HUES48 (cell line): ENCODE data around the gene DAZAP1.

ENCODE experiments used
- H3K27ac ChIP-seq: one replicate; pipeline ENCODE4 v1.7.0; 2013; ENCODE audit warnings: low read depth, low read length, inconsistent platforms
- H3K27me3 ChIP-seq: 2 replicates; pipeline ENCODE4 v1.6.1; 2013; ENCODE audit warnings: mild to moderate bottlenecking, low read length; ENCODE audit not compliant: control insufficient read depth, insufficient read depth
- H3K36me3 ChIP-seq: 2 replicates; pipeline ENCODE4 v1.6.1; 2013; ENCODE audit warnings: low read length; ENCODE audit not compliant: control insufficient read depth, insufficient read depth
- H3K4me1 ChIP-seq: 2 replicates; pipeline ENCODE4 v1.6.1; 2013; ENCODE audit warnings: mild to moderate bottlenecking, low read length; ENCODE audit not compliant: control insufficient read depth, insufficient read depth
- H3K4me3 ChIP-seq: 2 replicates; pipeline ENCODE4 v1.5.1; 2013; ENCODE audit warnings: mild to moderate bottlenecking, low read depth, low read length
- H3K9ac ChIP-seq: 2 replicates; pipeline ENCODE4 v1.6.1; 2013; ENCODE audit warnings: mild to moderate bottlenecking, low read depth, low read length, moderate library complexity
- H3K9me3 ChIP-seq: 2 replicates; pipeline ENCODE4 v1.6.1; 2013; ENCODE audit warnings: low read length; ENCODE audit not compliant: control insufficient read depth, insufficient read depth

The DAZAP1 gene

DNA sequence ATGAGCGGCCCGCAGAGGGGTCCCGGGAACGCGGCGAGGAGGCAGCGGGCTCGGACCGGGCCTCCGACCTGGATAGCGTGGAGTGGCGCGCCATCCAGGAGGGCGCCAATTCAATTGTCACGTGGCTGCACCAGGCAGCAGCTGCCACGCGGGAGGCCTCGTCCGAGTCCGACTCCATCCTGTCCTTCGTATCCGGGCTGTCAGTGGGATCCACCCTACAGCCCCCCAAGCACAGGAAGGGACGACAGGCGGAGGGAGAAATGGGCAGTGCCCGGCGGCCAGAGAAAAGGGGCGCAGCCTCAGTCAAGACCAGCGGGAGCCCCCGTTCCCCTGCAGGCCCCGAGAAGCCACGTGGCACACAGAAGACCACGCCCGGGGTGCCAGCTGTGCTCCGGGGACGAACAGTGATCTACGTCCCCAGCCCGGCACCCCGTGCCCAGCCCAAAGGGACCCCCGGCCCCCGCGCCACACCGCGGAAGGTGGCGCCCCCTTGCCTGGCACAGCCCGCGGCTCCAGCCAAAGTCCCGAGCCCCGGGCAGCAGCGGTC, 61.0 kb downstream of the DAZAP1 start:
- Histone ChIP-seq H3K9me3 (no peaks in the 10 kb centered on the region), H3K36me3 (no peaks in the 10 kb centered on the region), H3K27me3 (peaks cover 91% of the 10 kb centered on the region), H3K4me3 (no peak overlapping the region), H3K9ac (no peak overlapping the region), H3K4me1 (peaks cover 8% of the 10 kb centered on the region), H3K27ac (no peak overlapping the region)

DNA sequence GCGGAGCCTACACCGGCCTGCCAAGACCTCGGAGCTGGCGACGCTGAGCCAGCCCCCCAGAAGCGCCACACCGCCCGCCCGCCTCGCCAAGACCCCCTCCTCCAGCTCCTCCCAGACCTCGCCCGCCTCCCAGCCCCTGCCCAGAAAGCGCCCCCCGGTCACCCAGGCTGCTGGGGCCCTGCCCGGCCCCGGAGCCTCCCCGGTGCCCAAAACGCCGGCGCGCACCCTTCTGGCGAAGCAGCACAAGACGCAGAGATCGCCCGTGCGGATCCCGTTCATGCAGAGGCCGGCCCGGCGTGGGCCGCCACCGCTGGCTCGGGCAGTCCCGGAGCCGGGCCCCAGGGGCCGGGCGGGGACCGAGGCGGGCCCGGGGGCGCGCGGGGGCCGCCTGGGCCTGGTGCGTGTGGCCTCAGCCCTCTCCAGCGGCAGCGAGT, 61.5 kb downstream of the DAZAP1 start:
- Histone ChIP-seq H3K27ac (no peak overlapping the region), H3K9ac (no peak overlapping the region), H3K27me3 (peaks cover 91% of the 10 kb centered on the region)

DNA sequence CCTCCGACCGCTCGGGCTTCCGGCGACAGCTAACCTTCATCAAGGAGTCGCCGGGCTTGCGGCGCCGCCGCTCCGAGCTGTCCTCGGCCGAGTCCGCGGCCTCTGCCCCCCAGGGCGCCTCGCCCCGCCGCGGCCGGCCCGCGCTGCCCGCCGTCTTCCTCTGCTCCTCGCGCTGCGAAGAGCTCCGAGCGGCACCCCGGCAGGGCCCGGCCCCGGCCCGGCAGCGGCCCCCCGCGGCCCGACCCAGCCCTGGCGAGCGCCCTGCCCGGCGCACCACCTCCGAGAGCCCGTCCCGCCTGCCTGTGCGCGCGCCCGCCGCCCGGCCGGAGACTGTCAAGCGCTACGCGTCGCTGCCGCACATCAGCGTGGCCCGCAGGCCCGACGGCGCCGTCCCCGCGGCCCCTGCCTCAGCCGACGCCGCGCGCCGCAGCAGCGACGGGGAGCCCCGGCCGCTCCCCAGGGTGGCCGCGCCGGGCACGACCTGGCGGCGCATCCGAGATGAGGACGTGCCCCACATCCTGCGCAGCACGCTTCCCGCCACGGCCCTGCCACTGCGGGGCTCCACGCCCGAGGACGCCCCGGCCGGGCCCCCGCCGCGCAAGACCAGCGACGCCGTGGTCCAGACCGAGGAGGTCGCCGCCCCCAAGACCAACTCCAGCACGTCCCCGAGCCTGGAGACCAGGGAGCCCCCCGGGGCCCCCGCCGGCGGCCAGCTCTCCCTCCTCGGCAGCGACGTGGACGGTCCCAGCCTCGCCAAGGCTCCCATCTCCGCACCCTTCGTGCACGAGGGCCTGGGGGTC, 62.1 kb downstream of the DAZAP1 start:
- no peaks in the 10 kb centered on the region for H3K9me3 ChIP-seq
- peaks cover 8% of the 10 kb centered on the region for H3K4me1 ChIP-seq
- H3K36me3 ChIP-seq = peaks cover under 1% of the 10 kb centered on the region; the same call in 1 of the 2 replicates
- no peak overlapping the region for H3K9ac ChIP-seq
- H3K27ac ChIP-seq = no peak overlapping the region
- H3K4me3 ChIP-seq = peak overlapping the region; percentile 26; the same call in 1 of the 2 replicates
- peaks cover 88% of the 10 kb centered on the region for H3K27me3 ChIP-seq

More for the DNA sequence above, 61.5 kb downstream of the DAZAP1 start:
- H3K36me3 ChIP-seq = no peaks in the 10 kb centered on the region
- no peaks in the 10 kb centered on the region for H3K9me3 ChIP-seq
- peak overlapping the region; percentile 26; the same call in 1 of the 2 replicates for H3K4me3 ChIP-seq
- peaks cover 8% of the 10 kb centered on the region for H3K4me1 ChIP-seq

- H3K4me3 ChIP-seq = peak overlapping the region; percentile 44; the same call in 1 of the 2 replicates
Measured at GRCh38 chr19:1470055-1470304, 62.6 kb downstream of the DAZAP1 start.

DNA sequence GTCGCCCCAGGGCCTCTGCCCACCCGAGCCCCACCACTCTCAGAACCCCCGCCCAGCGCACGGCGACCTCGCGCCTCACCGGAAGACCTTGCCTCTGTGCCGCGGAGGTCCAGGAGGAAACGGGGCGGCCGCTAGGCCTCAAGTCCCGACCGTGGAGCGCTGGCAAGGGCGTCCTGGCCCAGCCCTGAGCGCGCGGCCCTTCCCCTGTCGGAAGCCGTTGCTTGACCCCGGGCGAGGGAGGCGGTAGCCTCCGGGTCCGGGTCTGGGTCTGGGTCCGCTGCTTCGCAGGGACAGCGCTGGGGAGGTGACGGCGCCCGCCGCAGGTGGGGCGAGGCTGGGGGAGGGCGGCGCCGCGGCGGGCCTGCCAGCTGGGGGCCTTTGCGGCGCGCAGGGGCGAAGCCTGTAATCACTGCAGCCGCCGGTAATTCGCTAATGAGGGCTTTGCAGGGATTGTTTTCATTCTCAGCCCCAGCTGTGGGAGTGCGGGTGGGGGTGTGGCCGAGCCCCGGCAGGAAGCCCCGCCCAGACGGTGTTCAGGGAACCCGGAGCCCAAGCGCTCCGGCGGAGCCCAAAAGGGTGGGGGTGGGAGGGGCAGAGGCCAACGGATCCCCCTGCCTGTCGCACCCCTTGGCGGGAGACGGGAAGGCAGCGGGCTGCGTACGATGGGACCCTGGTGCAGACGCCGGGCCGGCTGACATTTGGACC, 63.1 kb downstream of the DAZAP1 start:
- peak overlapping the region; percentile 44 for H3K4me3 ChIP-seq

More at GRCh38 chr19:1470055-1470304, 62.6 kb downstream of the DAZAP1 start:
- Histone ChIP-seq H3K4me1 (peaks cover 8% of the 10 kb centered on the region), H3K9me3 (no peaks in the 10 kb centered on the region), H3K9ac (no peak overlapping the region), H3K27ac (no peak overlapping the region), H3K27me3 (peaks cover 83% of the 10 kb centered on the region), H3K36me3 (peaks cover 5% of the 10 kb centered on the region; the same call in 1 of the 2 replicates)

DNA sequence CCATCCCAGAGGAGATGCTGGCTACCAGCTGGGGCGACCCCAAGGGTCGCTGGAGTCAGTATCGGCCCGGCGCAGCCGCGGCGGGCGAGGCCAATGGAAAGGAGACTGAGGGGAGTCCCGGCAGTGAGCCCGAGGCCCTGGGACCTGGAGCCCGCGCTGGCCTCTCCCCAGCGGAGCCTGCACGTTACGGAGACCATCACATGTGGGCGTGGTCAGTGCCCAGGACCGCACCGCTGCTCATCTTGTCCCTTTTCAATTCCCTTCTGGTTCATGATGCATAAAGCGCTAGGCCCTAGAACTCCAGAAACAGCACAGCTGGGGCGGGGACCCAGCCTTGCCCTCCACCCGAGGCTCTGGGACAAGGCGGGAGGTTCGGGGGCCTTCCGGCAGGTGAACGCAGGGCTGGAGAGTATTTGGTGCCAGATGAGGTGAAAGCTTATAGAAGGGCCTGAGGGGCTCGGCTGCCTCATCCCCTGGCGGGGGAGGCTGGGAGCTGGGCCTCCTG, 63.7 kb downstream of the DAZAP1 start:
- Histone ChIP-seq H3K4me1 (peaks cover 8% of the 10 kb centered on the region), H3K9me3 (no peaks in the 10 kb centered on the region), H3K9ac (no peak overlapping the region), H3K27ac (no peak overlapping the region), H3K4me3 (peak overlapping the region; percentile 44), H3K27me3 (peaks cover 72% of the 10 kb centered on the region), H3K36me3 (peaks cover 5% of the 10 kb centered on the region; the same call in 1 of the 2 replicates)

More for the DNA sequence above, 63.1 kb downstream of the DAZAP1 start:
- H3K36me3 ChIP-seq = peaks cover 5% of the 10 kb centered on the region; the same call in 1 of the 2 replicates
- no peaks in the 10 kb centered on the region for H3K9me3 ChIP-seq
- H3K4me1 ChIP-seq = peaks cover 8% of the 10 kb centered on the region
- H3K27me3 ChIP-seq = peaks cover 78% of the 10 kb centered on the region
- no peak overlapping the region for H3K9ac ChIP-seq
- H3K27ac ChIP-seq = no peak overlapping the region

GRCh38 chr19:1471515-1472160, 64.3 kb downstream of the DAZAP1 start:
- H3K4me3 ChIP-seq = no peak overlapping the region; the same call in 1 of the 2 replicates
- H3K36me3 ChIP-seq = peaks cover 10% of the 10 kb centered on the region; the same call in 1 of the 2 replicates
- peaks cover 8% of the 10 kb centered on the region for H3K4me1 ChIP-seq
- no peak overlapping the region for H3K27ac ChIP-seq
- H3K27me3 ChIP-seq = peaks cover 66% of the 10 kb centered on the region
- no peak overlapping the region for H3K9ac ChIP-seq
- H3K9me3 ChIP-seq = no peaks in the 10 kb centered on the region

DNA sequence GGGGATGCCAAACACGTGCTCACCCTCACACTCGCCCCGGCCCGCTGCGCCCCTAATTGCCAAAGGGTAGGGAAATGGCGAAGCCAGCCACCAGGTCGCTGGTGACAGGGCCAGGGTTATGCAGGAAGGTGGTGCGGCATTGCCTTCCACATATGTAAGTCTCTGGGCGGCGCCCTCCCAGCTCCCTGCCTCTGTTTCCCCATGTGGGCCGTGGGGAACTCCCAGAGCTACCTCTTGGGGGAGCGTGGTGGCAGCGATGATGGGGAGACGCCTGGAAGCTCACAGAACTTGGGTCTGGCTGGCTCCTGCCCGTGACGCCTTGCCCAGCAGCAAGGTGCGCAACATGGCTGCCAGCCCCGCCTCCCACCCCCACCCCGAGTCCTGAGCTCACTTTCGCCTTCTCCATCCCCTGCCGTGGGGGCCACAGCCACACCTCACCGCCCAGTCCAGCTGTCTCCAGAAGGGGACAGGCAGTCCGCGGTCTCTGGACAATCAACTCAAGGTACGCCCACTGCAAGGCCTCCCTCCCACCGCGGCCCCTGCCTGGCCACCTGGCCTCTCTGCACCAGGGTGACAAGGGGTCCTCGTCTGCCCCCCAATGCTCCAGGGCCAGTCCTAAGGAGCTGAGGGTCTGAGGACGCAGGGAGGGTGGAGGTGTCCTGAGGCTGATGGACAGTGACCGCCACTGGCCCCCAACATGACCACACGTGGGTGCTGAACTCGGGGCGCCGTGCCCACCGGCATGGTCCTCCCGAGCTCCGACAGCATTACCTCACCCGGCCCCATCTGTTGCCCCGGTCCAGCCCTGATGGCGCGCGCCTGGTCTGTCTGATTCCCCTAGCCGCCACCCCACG, 65.1 kb downstream of the DAZAP1 start:
- Histone ChIP-seq H3K4me3 (no peak overlapping the region), H3K9ac (no peak overlapping the region), H3K27ac (no peak overlapping the region), H3K27me3 (peaks cover 58% of the 10 kb centered on the region), H3K9me3 (no peaks in the 10 kb centered on the region), H3K4me1 (peaks cover 8% of the 10 kb centered on the region), H3K36me3 (peaks cover 15% of the 10 kb centered on the region)

DNA sequence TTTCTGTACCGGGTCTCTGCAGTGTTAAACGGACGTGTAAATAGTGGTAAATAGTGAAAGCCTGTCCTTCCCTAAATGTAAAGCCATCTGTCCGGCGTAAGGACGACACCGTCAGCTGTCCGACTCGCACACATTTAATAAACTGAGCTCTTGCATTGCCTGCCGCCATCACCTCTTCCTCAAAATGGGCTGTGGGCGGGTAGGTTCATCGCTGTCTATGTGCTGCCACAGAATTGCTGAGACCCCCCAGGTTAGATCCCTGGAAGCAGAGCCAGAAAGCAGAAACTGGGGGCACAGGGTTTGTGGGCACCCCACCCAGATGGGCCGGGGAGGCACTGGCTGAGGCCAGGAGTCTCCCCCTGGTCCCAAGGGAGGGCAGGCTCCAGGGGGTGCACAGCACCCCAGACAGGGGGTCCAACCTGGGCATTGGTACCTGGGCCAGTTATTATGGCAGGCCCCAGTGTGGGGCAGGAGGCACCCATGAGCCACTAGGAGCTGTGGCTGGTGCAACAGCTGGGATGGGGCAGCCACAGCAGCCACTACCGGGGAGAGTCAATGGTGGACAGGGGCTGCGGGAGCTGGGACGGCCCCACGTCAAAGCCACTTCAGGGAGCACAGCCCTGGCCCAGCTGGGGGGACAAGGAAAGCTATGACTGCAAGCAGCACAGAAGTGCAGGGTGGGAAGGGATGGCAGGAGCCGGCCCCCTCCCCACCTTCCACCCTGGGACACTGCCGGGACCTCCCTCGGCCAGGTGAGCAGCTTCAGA, 65.9 kb downstream of the DAZAP1 start:
- no peak overlapping the region for H3K27ac ChIP-seq
- no peaks in the 10 kb centered on the region for H3K9me3 ChIP-seq
- peaks cover 50% of the 10 kb centered on the region for H3K27me3 ChIP-seq
- no peak overlapping the region for H3K9ac ChIP-seq
- H3K4me1 ChIP-seq = peaks cover 8% of the 10 kb centered on the region
- peaks cover 16% of the 10 kb centered on the region for H3K36me3 ChIP-seq
- H3K4me3 ChIP-seq = no peak overlapping the region
